Measurements from ENCODE around the gene DHRS7B. TPM values are rescaled to one million over a fixed set of nuclear protein-coding genes. Genes with fewer than 3 reads are reported as not detected.

DHRS7B gene
- total and polyA plus RNA-seq, 9 of the 15 experiments (the other 6 are each of a cell fraction or from before 2014, with no cell fraction given) = 8.0 to 30.7 (median 14.8) TPM

DNA sequence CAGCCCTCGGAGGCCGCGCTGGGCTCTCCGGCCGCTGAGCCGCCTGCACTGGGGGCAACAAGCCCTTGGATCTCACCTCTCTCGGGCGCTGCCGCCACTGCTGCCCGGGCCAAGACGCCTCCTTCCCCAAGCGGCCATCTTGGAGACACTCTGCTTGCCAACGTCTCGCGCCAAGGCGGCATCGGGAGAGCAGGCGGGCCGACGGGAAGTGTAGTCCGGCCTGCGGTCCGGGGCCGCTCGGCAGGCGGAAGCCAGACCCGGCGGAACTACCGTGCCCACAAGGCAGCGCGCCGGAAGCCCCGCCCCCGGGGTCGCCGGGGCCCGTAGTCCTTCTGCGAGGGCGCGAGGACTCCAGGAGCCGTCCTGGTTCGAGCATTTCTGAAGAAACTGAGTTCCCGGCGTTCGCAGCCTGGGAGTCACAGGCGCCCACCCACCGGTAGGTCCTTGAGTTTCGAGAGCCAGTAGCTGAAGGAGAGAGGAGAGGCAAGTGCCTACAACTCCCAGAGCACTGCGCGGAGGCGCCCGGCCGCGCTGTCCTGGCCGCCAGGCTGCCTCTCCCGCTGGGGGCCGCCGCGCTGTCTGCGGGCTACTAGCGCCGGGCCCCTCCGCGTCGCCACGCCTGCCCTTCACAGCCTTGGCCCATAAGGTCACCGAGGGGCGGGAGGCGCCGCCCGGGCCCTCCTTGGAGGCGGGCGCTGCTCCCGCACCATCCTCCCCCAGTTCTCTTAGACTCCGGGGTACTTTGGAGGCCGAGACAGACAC is 87.4 kb downstream of the DHRS7B start, which contains the start of gene TMEM11 (continued):
- TF ChIP-seq, protein P1, sequence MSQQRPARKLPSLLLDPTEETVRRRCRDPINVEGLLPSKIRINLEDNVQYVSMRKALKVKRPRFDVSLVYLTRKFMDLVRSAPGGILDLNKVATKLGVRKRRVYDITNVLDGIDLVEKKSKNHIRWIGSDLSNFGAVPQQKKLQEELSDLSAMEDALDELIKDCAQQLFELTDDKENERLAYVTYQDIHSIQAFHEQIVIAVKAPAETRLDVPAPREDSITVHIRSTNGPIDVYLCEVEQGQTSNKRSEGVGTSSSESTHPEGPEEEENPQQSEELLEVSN (IDR thresholded peaks at IDR 0.05; ENCODE audit: borderline replicate concordance in 1 of 2, extremely low read depth in 1 of 2, insufficient read depth in 1 of 2, insufficient read length in 1 of 2, low read depth in 1 of 2, low read length in 1 of 2, poor library complexity in 1 of 2, severe bottlenecking in 1 of 2) = peak in 1 of 2 experiments; percentile 57
- TF ChIP-seq RBM15 (IDR thresholded peaks at IDR 0.05; ENCODE audit: insufficient read depth, low read length) (no peak), REST (IDR thresholded peaks at IDR 0.05; ENCODE audit: borderline replicate concordance) (no peak), REST (CRISPR knock-in tag; IDR thresholded peaks at IDR 0.05; ENCODE audit: low read depth) (0 out of 2 replicates have a peak, but pooled peaks have one; percentile 29), ZNF668 (CRISPR knock-in tag; IDR thresholded peaks at IDR 0.05) (no peak), TBP (optimal IDR thresholded peaks at IDR 0.05; ENCODE audit: low read depth, low read length) (peak; percentile 72), ZNF780A (CRISPR knock-in tag; IDR thresholded peaks at IDR 0.05) (no peak), TOE1 (IDR thresholded peaks at IDR 0.05; ENCODE audit: borderline replicate concordance) (no peak), TOE1 (CRISPR knock-in tag; IDR thresholded peaks at IDR 0.05; ENCODE audit: borderline replicate concordance, low read depth) (no peak), NELFE (IDR thresholded peaks at IDR 0.05; ENCODE audit: insufficient read depth, insufficient read length) (no peak), BCL6 (CRISPR knock-in tag; IDR thresholded peaks at IDR 0.05) (peak; percentile 82; the same call in 1 of the 2 replicates)
- TF ChIP-seq, protein P2, sequence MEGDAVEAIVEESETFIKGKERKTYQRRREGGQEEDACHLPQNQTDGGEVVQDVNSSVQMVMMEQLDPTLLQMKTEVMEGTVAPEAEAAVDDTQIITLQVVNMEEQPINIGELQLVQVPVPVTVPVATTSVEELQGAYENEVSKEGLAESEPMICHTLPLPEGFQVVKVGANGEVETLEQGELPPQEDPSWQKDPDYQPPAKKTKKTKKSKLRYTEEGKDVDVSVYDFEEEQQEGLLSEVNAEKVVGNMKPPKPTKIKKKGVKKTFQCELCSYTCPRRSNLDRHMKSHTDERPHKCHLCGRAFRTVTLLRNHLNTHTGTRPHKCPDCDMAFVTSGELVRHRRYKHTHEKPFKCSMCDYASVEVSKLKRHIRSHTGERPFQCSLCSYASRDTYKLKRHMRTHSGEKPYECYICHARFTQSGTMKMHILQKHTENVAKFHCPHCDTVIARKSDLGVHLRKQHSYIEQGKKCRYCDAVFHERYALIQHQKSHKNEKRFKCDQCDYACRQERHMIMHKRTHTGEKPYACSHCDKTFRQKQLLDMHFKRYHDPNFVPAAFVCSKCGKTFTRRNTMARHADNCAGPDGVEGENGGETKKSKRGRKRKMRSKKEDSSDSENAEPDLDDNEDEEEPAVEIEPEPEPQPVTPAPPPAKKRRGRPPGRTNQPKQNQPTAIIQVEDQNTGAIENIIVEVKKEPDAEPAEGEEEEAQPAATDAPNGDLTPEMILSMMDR (IDR thresholded peaks at IDR 0.05 in 2 of 3, conservative IDR thresholded peaks at IDR 0.05 in 1 of 3; ENCODE audit: insufficient read depth in 2 of 3, low read depth in 1 of 3, low read length in 3 of 3) = peak in 1 of 3 experiments; percentile 1; a peak in 1 of 6 replicates
- TF ChIP-seq, protein P3, sequence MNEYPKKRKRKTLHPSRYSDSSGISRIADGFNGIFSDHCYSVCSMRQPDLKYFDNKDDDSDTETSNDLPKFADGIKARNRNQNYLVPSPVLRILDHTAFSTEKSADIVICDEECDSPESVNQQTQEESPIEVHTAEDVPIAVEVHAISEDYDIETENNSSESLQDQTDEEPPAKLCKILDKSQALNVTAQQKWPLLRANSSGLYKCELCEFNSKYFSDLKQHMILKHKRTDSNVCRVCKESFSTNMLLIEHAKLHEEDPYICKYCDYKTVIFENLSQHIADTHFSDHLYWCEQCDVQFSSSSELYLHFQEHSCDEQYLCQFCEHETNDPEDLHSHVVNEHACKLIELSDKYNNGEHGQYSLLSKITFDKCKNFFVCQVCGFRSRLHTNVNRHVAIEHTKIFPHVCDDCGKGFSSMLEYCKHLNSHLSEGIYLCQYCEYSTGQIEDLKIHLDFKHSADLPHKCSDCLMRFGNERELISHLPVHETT (CRISPR knock-in tag; conservative IDR thresholded peaks at IDR 0.05 in 1 of 2, IDR thresholded peaks at IDR 0.05 in 1 of 2) = peak in 1 of 2 experiments; percentile 74; a peak in 1 of 4 replicates
